Upper lobe of left lung (tissue), 6 donors: ENCODE measurements around the gene ANGEL2. TPM values are rescaled to one million over a fixed set of nuclear protein-coding genes. Genes with fewer than 3 reads are reported as not detected.
"Not testable (repeated sequence)": the region's sequence is repeated elsewhere in the genome, so short reads cannot be mapped to it uniquely, and the experiment has no call there.

Source experiments
- ATAC-seq, 2 donors: fragments of 200-7000 bp; cut with Tn5 transposase; one replicate each; pipeline ENCODE4 v1.9.1; 2022; ENCODE audit warnings: mild to moderate bottlenecking in 2 of 2, moderate library complexity in 2 of 2; ENCODE audit not compliant: low FRiP score in 2 of 2
- DNase-seq, 2 donors: peaks; one replicate each; pipeline ENCODE4 v3.0.0-alpha.2; 2019 to 2020
- H3K27ac ChIP-seq, 4 donors: fragments of 200-600 bp; sonication (generic); one replicate each; pipeline ENCODE4 v1.5.1; 2016 to 2019
- H3K27me3 ChIP-seq, 4 donors: fragments of 200-600 bp; sonication (generic); one replicate each; pipeline ENCODE4 v1.5.1; 2017 to 2019
- H3K36me3 ChIP-seq, 4 donors: fragments of 200-600 bp; sonication (generic); one replicate each; pipeline ENCODE4 v1.5.1; 2016 to 2019
- H3K4me1 ChIP-seq, 4 donors: fragments of 200-600 bp; sonication (generic); one replicate each; pipeline ENCODE4 v1.5.1; 2018 to 2019
- H3K4me3 ChIP-seq, 4 donors: fragments of 200-600 bp; sonication (generic); one replicate each; pipeline ENCODE4 v1.5.1; 2017 to 2019; ENCODE audit warnings: mild to moderate bottlenecking in 2 of 4, moderate library complexity in 1 of 4
- H3K9me3 ChIP-seq, 4 donors: fragments of 200-600 bp; sonication (generic); one replicate each; pipeline ENCODE4 v1.5.1; 2018 to 2019
- EP300 ChIP-seq, 4 donors: sonication (generic); formaldehyde crosslinking; IDR thresholded peaks; one replicate each; pipeline ENCODE4 v1.5.1; 2017; ENCODE audit warnings: antibody characterized with exemption in 4 of 4, control low read depth in 2 of 4
- POLR2A ChIP-seq, 4 donors: fragments of 450-650 bp; IDR thresholded peaks; one replicate each; pipeline ENCODE4 v1.5.1; 2016 to 2017; ENCODE audit warnings: antibody characterized with exemption in 4 of 4, mild to moderate bottlenecking in 2 of 4
- POLR2AphosphoS5 ChIP-seq, 2 donors: sonication (generic); formaldehyde crosslinking; IDR thresholded peaks; one replicate each; pipeline ENCODE4 v1.5.1; 2017; ENCODE audit warnings: antibody characterized with exemption in 2 of 2
- WGBS, 2 donors: methylation state at CpG; one replicate each; pipeline ENCODE4 v1.1.5; 2017 to 2018; 5-methylcytosine and 5-hydroxymethylcytosine counted together
- total RNA-seq, 6 donors: library from RNA; depleted of rRNA in 4 of 6; stranded (reverse); fragments of >200 nt in 4 of 6; gene quantifications; one replicate each; pipeline versions ENCODE4 v1.1.0 to v1.2.1, GENCODE V29; 2016 to 2021
- TF ChIP-seq, protein P1 (sequence below), 6 experiments: fragments of 450-650 bp in 4 of 6; fragments of 200-600 bp in 2 of 6; sonication (generic) in 2 of 6; IDR thresholded peaks; one replicate each; pipeline ENCODE4 v1.5.1; 2016 to 2019; ENCODE audit warnings: antibody characterized with exemption in 6 of 6
- donor health status: DM: no; HTN: no; CAD: no; lungs with moderate emphysema.
- donor health status: DM: no; HTN: yes; CAD: no; lungs with severe emphysema.

ANGEL2 gene
- total RNA-seq, 6 donors from 2014 or later: 29.4 to 68.7 (median 35.6) TPM

- Histone ChIP-seq H3K27ac (peak within 1 kb of the TSS; percentile 78 to 88 (median 82)), H3K9me3 (no peaks in the 10 kb centered on the region), H3K36me3 (no peaks in the 10 kb centered on the region), H3K4me3 (peak within 1 kb of the TSS; percentile 80 to 92 (median 85)), H3K27me3 (no peaks in the 10 kb centered on the region), H3K4me1 (peaks cover 14 to 23% (median 20%) of the 10 kb centered on the region in 4 donors)
- ATAC-seq (peak; percentile 95 to 100), DNase-seq (peak; percentile 89 to 95)
- 0% methylated on average over 13 to 37 of the region's 42 CpGs for WGBS, 2 donors
- TF ChIP-seq POLR2AphosphoS5 (IDR thresholded peaks at IDR 0.05): peak; percentile 53 to 67
- no peak for TF ChIP-seq EP300 (IDR thresholded peaks at IDR 0.05)
- TF ChIP-seq POLR2A (IDR thresholded peaks at IDR 0.05): peak in 1 of 4 donors; percentile 61
- TF ChIP-seq, protein P1, sequence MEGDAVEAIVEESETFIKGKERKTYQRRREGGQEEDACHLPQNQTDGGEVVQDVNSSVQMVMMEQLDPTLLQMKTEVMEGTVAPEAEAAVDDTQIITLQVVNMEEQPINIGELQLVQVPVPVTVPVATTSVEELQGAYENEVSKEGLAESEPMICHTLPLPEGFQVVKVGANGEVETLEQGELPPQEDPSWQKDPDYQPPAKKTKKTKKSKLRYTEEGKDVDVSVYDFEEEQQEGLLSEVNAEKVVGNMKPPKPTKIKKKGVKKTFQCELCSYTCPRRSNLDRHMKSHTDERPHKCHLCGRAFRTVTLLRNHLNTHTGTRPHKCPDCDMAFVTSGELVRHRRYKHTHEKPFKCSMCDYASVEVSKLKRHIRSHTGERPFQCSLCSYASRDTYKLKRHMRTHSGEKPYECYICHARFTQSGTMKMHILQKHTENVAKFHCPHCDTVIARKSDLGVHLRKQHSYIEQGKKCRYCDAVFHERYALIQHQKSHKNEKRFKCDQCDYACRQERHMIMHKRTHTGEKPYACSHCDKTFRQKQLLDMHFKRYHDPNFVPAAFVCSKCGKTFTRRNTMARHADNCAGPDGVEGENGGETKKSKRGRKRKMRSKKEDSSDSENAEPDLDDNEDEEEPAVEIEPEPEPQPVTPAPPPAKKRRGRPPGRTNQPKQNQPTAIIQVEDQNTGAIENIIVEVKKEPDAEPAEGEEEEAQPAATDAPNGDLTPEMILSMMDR (IDR thresholded peaks at IDR 0.05): peak in 1 of 6 experiments; percentile 27
Observed at GRCh38 chr1:213051127-213051880, 35.6 kb upstream of the ANGEL2 start, which contains the start of gene RPS6KC1. Gene RPS6KC1 (plus strand): TSS chr1:213051241. CDS start chr1:213051405, 164 bp downstream.

DNA sequence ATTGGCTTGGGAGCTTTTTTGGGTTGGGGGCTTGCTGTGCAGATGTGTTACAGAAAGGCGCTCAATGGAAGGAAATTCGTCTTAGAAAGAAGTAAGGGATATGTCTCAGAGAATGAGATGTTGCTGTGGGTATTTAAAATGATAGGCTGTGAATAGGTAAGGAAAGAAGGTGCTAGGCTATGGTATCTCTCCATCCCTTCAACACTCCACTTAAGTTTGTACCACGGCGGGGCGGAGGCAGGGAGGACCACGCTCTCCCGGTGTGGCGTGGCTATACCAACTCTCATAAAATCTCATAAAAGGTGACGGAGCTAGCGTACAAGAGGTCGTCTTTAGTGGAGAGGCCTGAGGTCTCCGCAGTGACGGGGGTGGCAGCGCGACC lies 35.1 kb upstream of the ANGEL2 start:
- Histone ChIP-seq H3K4me3 (peak overlapping the region; percentile 80 to 92 (median 85)), H3K9me3 (no peaks in the 10 kb centered on the region), H3K27ac (peak overlapping the region; percentile 78 to 88 (median 82)), H3K4me1 (peaks cover 14 to 20% (median 19%) of the 10 kb centered on the region in 4 donors), H3K36me3 (no peaks in the 10 kb centered on the region), H3K27me3 (no peaks in the 10 kb centered on the region)
- TF ChIP-seq, protein P1 (IDR thresholded peaks at IDR 0.05): no peak
- no peak for TF ChIP-seq POLR2AphosphoS5 (IDR thresholded peaks at IDR 0.05)
- DNase-seq: no peak
- ATAC-seq: peak; percentile 58 to 61
- WGBS, 2 donors: 30 to 39% methylated on average over 15 of the region's 15 CpGs

- TF ChIP-seq POLR2AphosphoS5 (IDR thresholded peaks at IDR 0.05) (no peak), POLR2A (IDR thresholded peaks at IDR 0.05) (no peak), EP300 (IDR thresholded peaks at IDR 0.05) (no peak)
- TF ChIP-seq, protein P1 (IDR thresholded peaks at IDR 0.05): no peak
- Histone ChIP-seq H3K4me3 (no peak overlapping the region), H3K27me3 (no peaks in the 10 kb centered on the region), H3K9me3 (no peaks in the 10 kb centered on the region), H3K4me1 (peaks cover 14 to 20% (median 19%) of the 10 kb centered on the region in 4 donors), H3K36me3 (no peaks in the 10 kb centered on the region), H3K27ac (no peak overlapping the region)
- 73 to 76% methylated on average over 1 of the region's 1 CpG for WGBS, 2 donors
- DNase-seq: no peak
- ATAC-seq: no peak
Observed at GRCh38 chr1:213049232-213049631, 33.6 kb upstream of the ANGEL2 start.

- not testable (repeated sequence) for H3K27me3 ChIP-seq, H3K36me3 ChIP-seq, H3K27ac ChIP-seq, H3K9me3 ChIP-seq, DNase-seq, H3K4me1 ChIP-seq, H3K4me3 ChIP-seq, ATAC-seq
- 86 to 87% methylated on average over 13 of the region's 13 CpGs for WGBS, 2 donors
Observed at GRCh38 chr1:213045321-213046226, 29.9 kb upstream of the ANGEL2 start.

- no peak overlapping the region for H3K4me3 ChIP-seq
Observed at GRCh38 chr1:213041443-213041842, 25.8 kb upstream of the ANGEL2 start.

More at GRCh38 chr1:213041443-213041842, 25.8 kb upstream of the ANGEL2 start:
- DNase-seq: no peak
- Histone ChIP-seq H3K4me1 (no peaks in the 10 kb centered on the region), H3K27me3 (no peaks in the 10 kb centered on the region), H3K27ac (no peak overlapping the region), H3K9me3 (no peaks in the 10 kb centered on the region), H3K36me3 (no peaks in the 10 kb centered on the region)
- no peak for TF ChIP-seq POLR2AphosphoS5 (IDR thresholded peaks at IDR 0.05)
- TF ChIP-seq, protein P1 (IDR thresholded peaks at IDR 0.05): no peak
- no peak for TF ChIP-seq POLR2A (IDR thresholded peaks at IDR 0.05)
- TF ChIP-seq EP300 (IDR thresholded peaks at IDR 0.05): no peak
- 86 to 93% methylated on average over 1 of the region's 1 CpG for WGBS, 2 donors
- no peak for ATAC-seq
